HFF-Myc (cell line): Measurements from ENCODE around the gene ZMIZ1.

Experiments
- DNase-seq: peaks from one replicate; pipeline ENCODE4 v3.0.0-alpha.2; 2011; ENCODE audit warnings: low read depth; ENCODE audit errors: extremely low read depth
- H3K4me3 ChIP-seq: replicated peaks from 2 replicates; pipeline ENCODE4 v1.5.1; 2011; ENCODE audit warnings: low read depth, mild to moderate bottlenecking, control low read depth, low read length
- CTCF ChIP-seq: IDR thresholded peaks from 2 replicates; pipeline ENCODE4 v1.5.1; 2012; ENCODE audit warnings: mild to moderate bottlenecking, low read depth, low read length, control low read depth; ENCODE audit errors: missing control alignments

The ZMIZ1 gene

DNA sequence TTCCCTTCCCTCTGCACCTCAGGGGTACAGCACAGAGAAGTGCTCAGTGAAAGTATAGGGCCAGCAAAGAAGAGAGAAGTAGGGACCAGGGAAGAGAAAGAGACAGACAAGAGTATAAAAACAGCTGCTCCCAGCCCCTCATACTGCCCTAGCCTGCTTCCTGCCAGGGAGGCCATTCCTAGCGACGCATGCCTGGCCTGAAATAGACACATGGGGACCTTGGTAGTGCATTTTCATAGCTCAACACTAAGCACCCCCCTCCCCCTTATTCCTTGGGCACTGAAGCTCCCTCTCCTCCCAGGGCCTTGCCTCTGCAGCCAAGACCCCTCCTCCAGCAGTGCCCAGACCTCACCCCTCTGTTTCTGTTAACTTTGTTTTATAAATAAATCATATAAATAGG, 64.7 kb downstream of the ZMIZ1 start:
- TF ChIP-seq CTCF: no peak
- no peak for DNase-seq
- no peak overlapping the region for H3K4me3 ChIP-seq

- no peak for DNase-seq
- no peak for TF ChIP-seq CTCF
- no peak overlapping the region for H3K4me3 ChIP-seq
These were observed 67.0 kb downstream of the ZMIZ1 start for GRCh38 chr10:79135790-79136189.

GRCh38 chr10:79136236-79137005, 67.7 kb downstream of the ZMIZ1 start:
- no peak for DNase-seq
- no peak for TF ChIP-seq CTCF
- H3K4me3 ChIP-seq: no peak overlapping the region

- no peak overlapping the region for H3K4me3 ChIP-seq
- TF ChIP-seq CTCF: no peak
- DNase-seq: no peak
These were observed 68.6 kb downstream of the ZMIZ1 start for GRCh38 chr10:79137300-79137756.

GRCh38 chr10:79137826-79138225, 69.1 kb downstream of the ZMIZ1 start:
- DNase-seq: no peak
- H3K4me3 ChIP-seq: no peak overlapping the region
- no peak for TF ChIP-seq CTCF

GRCh38 chr10:79138449-79139123, 69.8 kb downstream of the ZMIZ1 start:
- no peak overlapping the region for H3K4me3 ChIP-seq
- no peak for DNase-seq
- TF ChIP-seq CTCF: no peak
